Upper lobe of right lung (tissue), 1 donor: ENCODE results near the gene PPIH. TPM values are rescaled to one million over a fixed set of nuclear protein-coding genes. Genes with fewer than 3 reads are reported as not detected.
"Not testable (repeated sequence)": the region's sequence is repeated elsewhere in the genome, so short reads cannot be mapped to it uniquely, and the experiment has no call there.

Experiments used
- ATAC-seq: fragments of 200-7000 bp; cut with Tn5 transposase; one replicate; pipeline ENCODE4 v1.9.1; 2020; ENCODE audit warnings: mild to moderate bottlenecking, moderate library complexity
- DNase-seq: peaks from one replicate; pipeline ENCODE4 v3.0.0-alpha.2; 2020
- H3K27ac ChIP-seq: fragments of 200-600 bp; one replicate; pipeline ENCODE4 v1.8.0; 2022
- H3K27me3 ChIP-seq: fragments of 200-600 bp; one replicate; pipeline ENCODE4 v1.8.0; 2022; ENCODE audit warnings: mild to moderate bottlenecking
- H3K36me3 ChIP-seq: fragments of 200-600 bp; one replicate; pipeline ENCODE4 v1.8.0; 2022
- H3K4me1 ChIP-seq: fragments of 200-600 bp; one replicate; pipeline ENCODE4 v1.8.0; 2022
- H3K4me3 ChIP-seq: fragments of 200-600 bp; one replicate; pipeline ENCODE4 v1.8.0; 2022; ENCODE audit warnings: mild to moderate bottlenecking
- H3K9me3 ChIP-seq: fragments of 200-600 bp; one replicate; pipeline ENCODE4 v1.8.0; 2022
- CTCF ChIP-seq: fragments of 200-600 bp; IDR thresholded peaks from one replicate; pipeline ENCODE4 v1.8.0; 2022; ENCODE audit warnings: antibody characterized with exemption
- intact Hi-C: fragments of 100-400 bp; cut with DNase I; formaldehyde crosslinking; loops from one replicate; pipeline ENCODE4 v1.11.0; 2022
- total RNA-seq: library from RNA; stranded (reverse); fragmentation: NEBNext Ultra II Directional; extraction: Animal tissue kit (Norgen Biotek cat#: 25700); gene quantifications from one replicate; pipeline ENCODE4 v1.2.1, GENCODE V29; 2021
- donor health status: DM: no; HTN: yes; CAD: no; lungs with severe emphysema.

The PPIH gene
- total RNA-seq, 1 donor from 2014 or later: 20.0 TPM

DNA sequence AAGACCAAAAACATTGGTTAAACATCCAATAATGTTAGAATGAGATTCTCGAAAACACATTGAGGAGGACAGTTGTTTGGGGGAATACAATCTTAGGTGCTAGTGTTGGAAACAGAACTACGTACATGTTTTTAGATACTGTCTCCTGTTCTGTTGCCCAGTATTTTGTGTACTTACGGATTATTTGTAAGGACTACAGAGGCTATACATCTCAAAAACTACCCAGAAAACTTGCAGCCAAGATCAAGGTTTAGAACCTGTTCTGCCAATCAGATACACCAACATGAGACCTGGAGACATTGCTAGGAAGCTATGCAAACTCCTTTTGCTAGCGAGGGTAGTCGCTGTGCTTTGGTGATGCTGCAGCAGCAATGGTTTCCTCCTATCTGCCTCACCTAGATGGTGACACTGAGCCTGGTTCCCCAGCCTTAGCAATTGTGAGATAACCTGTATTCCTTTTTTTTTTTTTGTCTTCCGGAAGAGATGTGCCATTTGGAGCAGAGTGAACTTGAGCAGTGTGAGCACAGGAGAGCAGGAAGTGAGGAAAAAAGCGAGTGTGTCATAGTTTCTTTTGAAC, 45.8 kb downstream of the PPIH start:
- ATAC-seq (no peak), DNase-seq (no peak)
- Histone ChIP-seq H3K27ac (no peak overlapping the region), H3K4me3 (no peak overlapping the region), H3K4me1 (no peaks in the 10 kb centered on the region), H3K36me3 (peaks cover 88% of the 10 kb centered on the region), H3K9me3 (no peaks in the 10 kb centered on the region), H3K27me3 (no peaks in the 10 kb centered on the region)
- no peak for TF ChIP-seq CTCF
- intact Hi-C loops: no loop called here

DNA sequence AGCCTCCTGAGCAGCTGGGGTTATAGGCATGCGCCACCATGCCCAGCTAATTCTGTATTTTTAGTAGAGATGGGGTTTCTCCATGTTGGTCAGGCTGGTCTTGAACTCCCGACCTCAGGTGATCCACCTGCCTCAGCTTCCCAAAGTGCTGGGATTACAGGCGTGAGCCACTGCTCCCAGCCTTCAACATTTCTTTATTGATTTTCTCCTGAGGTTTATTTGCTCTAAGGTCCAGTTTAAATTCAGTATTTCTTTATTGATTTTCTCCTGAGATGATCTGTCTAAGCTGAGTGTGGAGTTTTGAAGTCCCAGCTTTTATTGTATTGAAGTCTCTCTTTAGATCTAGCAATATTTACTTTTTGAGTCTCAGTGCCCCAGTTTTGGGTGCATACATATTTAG, 54.6 kb downstream of the PPIH start:
- H3K36me3 ChIP-seq, DNase-seq, H3K4me1 ChIP-seq, H3K27me3 ChIP-seq, intact Hi-C loops, H3K27ac ChIP-seq, H3K9me3 ChIP-seq, ATAC-seq, H3K4me3 ChIP-seq: not testable (repeated sequence)

- no peak for ATAC-seq
- Histone ChIP-seq H3K36me3 (no peaks in the 10 kb centered on the region), H3K9me3 (peaks cover 3% of the 10 kb centered on the region), H3K4me1 (no peaks in the 10 kb centered on the region), H3K4me3 (no peak overlapping the region), H3K27me3 (no peaks in the 10 kb centered on the region), H3K27ac (no peak overlapping the region)
- no peak for DNase-seq
- intact Hi-C loops: no loop called here
- TF ChIP-seq CTCF: no peak
Measured at GRCh38 chr1:42713293-42713692, 55.1 kb downstream of the PPIH start.

DNA sequence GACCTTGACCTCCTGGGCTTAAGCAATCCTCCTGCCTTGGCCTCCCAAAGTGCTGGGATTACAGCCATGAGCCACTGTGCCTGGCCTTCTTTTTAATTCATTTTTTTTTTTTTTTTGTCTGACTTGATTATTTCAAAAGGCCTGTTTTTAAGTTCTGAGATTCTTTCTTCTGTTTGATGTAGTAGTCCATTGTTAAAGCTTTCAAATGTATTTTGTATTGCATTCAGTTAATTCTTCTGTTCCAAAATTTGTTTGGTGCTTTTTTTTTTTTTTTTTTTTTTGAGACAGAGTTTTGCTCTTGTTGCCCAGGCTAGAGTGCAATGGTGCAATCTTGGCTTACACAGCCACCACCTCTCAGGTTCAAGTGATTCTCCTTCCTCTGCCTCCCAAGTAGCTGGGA, 56.2 kb downstream of the PPIH start:
- DNase-seq, intact Hi-C loops, H3K4me3 ChIP-seq, H3K9me3 ChIP-seq, H3K4me1 ChIP-seq, H3K27me3 ChIP-seq, H3K27ac ChIP-seq, H3K36me3 ChIP-seq, ATAC-seq: not testable (repeated sequence)

DNA sequence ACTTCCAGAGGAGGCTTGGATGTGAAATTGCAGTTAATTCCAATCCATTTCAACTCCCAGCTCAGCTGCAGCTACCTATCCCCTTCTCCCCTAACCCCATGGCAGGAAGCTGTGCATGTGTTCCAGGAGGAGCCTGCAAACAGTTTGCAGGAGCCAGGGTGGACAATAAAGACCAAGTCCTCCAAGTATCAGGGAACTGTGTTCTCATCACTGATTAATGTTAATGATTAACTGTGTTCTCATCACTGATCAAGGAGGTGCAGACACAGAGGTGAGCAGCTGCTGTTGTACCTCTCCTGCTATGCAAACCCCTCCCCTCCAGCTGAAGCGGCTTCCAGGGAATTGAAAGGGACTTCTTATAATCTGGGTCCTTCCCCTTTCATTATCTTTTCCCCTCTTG, 62.6 kb downstream of the PPIH start:
- DNase-seq (no peak), ATAC-seq (no peak)
- no peaks in the 10 kb centered on the region for H3K36me3 ChIP-seq
- H3K27me3 ChIP-seq: no peaks in the 10 kb centered on the region
- no peak overlapping the region for H3K4me3 ChIP-seq
- H3K27ac ChIP-seq: no peak overlapping the region
- intact Hi-C loops: no loop called here
- TF ChIP-seq CTCF: no peak
- no peaks in the 10 kb centered on the region for H3K9me3 ChIP-seq
- H3K4me1 ChIP-seq: no peaks in the 10 kb centered on the region

DNA sequence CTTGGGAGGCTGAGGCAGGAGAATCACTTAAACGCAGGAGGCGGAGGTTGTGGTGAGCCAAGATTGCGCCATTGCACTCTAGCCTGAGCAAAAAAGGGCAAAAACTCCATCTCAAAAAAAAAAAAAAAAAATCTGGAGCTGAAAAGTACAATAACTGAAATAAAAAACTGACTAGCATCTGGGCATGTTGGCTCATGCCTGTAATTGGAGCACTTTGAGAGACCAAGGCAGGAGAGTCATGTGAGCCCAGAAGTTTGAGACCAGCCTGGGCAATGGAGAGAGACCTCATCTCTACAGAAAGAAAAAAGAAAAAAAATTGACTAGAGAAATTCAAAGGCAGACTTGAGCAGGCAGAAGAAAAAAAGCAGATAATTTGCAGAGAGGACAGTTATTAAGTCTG, 63.7 kb downstream of the PPIH start:
- H3K27me3 ChIP-seq: no peaks in the 10 kb centered on the region
- H3K36me3 ChIP-seq: no peaks in the 10 kb centered on the region
- no peaks in the 10 kb centered on the region for H3K4me1 ChIP-seq
- DNase-seq (no peak), ATAC-seq (no peak)
- intact Hi-C loops: no loop called here
- H3K27ac ChIP-seq: no peak overlapping the region
- H3K9me3 ChIP-seq: no peaks in the 10 kb centered on the region
- no peak for TF ChIP-seq CTCF
- H3K4me3 ChIP-seq: no peak overlapping the region

DNA sequence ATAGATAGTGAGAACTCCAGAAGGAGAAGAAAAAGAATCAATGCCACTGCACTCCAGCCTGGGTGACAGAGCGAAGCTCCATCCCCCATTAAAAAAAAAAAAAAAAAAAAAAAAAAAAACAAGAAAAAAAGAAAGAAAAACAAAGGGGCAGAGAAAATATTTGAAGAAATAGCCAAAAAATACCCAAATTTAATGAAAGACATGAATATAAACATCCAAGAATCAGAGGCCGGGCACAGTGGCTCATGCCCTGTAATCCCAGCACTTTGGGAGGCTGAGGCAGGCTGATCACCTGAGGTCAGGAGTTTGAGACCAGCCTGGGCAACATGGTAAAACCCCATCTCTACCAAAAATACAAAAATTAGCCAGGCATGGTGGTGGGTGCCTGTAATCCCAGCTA, 64.2 kb downstream of the PPIH start:
- H3K27ac ChIP-seq, H3K9me3 ChIP-seq, H3K4me3 ChIP-seq, DNase-seq, H3K36me3 ChIP-seq, ATAC-seq, H3K4me1 ChIP-seq, intact Hi-C loops, H3K27me3 ChIP-seq: not testable (repeated sequence)
